ENCODE results near the gene NRARP. TPM values are rescaled to one million over a fixed set of nuclear protein-coding genes. Genes with fewer than 3 reads are reported as not detected.

Gene NRARP
- total and polyA plus RNA-seq, 2 of the 13 experiments (the other 11 are each of a cell fraction or from before 2014, with no cell fraction given) = 0.22 to 0.46 TPM

DNA sequence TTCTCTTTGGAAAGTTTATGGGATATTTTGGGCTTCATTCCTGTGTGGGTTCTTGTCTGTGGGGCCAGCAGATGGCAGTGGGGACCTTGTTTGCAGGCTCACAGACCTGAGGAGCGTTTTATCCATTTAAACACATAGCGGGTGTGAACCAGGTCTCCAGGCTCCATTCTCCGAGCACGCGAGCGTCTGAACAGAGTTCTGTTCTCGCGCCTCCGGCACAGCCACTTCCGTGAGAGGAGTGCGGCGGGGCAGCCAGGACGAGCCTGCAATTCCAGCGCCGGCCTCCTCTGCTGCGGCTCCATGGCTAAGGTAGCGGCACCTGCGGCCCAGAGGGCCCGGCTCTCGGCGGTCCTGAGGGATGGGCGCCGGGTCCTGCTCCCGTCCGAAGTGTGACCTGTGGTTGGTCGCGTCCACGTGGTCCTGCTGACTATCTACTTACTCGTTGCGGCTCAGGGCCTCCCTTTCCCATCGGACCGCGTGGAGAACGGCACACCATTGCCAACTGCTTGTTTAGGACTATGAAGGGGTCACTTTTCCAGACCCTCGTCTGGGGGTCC lies 7.3 kb downstream of the NRARP start (continued):
- no peak for TF ChIP-seq ZSCAN20 (CRISPR knock-in tag; IDR thresholded peaks at IDR 0.05; ENCODE audit: borderline replicate concordance)
- TF ChIP-seq, protein P1, sequence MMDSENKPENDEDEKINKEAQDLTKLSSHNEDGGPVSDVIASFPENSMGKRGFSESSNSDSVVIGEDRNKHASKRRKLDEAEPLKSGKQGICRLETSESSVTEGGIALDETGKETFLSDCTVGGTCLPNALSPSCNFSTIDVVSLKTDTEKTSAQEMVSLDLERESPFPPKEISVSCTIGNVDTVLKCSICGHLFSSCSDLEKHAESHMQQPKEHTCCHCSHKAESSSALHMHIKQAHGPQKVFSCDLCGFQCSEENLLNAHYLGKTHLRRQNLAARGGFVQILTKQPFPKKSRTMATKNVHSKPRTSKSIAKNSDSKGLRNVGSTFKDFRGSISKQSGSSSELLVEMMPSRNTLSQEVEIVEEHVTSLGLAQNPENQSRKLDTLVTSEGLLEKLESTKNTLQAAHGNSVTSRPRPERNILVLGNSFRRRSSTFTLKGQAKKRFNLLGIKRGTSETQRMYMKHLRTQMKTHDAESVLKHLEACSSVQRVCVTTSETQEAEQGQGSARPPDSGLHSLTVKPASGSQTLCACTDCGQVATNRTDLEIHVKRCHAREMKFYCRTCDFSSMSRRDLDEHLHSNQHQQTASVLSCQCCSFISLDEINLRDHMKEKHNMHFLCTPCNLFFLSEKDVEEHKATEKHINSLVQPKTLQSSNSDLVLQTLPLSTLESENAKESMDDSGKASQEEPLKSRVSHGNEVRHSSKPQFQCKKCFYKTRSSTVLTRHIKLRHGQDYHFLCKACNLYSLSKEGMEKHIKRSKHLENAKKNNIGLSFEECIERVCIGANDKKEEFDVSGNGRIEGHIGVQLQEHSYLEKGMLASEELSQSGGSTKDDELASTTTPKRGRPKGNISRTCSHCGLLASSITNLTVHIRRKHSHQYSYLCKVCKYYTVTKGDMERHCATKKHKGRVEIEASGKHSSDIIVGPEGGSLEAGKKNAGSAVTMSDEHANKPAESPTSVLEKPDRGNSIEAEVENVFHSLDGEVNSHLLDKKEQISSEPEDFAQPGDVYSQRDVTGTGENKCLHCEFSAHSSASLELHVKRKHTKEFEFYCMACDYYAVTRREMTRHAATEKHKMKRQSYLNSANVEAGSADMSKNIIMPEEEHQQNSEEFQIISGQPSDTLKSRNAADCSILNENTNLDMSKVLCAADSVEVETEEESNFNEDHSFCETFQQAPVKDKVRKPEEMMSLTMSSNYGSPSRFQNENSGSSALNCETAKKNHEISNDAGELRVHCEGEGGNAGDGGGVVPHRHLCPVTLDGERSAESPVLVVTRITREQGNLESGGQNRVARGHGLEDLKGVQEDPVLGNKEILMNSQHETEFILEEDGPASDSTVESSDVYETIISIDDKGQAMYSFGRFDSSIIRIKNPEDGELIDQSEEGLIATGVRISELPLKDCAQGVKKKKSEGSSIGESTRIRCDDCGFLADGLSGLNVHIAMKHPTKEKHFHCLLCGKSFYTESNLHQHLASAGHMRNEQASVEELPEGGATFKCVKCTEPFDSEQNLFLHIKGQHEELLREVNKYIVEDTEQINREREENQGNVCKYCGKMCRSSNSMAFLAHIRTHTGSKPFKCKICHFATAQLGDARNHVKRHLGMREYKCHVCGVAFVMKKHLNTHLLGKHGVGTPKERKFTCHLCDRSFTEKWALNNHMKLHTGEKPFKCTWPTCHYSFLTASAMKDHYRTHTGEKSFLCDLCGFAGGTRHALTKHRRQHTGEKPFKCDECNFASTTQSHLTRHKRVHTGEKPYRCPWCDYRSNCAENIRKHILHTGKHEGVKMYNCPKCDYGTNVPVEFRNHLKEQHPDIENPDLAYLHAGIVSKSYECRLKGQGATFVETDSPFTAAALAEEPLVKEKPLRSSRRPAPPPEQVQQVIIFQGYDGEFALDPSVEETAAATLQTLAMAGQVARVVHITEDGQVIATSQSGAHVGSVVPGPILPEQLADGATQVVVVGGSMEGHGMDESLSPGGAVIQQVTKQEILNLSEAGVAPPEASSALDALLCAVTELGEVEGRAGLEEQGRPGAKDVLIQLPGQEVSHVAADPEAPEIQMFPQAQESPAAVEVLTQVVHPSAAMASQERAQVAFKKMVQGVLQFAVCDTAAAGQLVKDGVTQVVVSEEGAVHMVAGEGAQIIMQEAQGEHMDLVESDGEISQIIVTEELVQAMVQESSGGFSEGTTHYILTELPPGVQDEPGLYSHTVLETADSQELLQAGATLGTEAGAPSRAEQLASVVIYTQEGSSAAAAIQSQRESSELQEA (CRISPR knock-in tag; IDR thresholded peaks at IDR 0.05; ENCODE audit: not compliant biosample characterization) = no peak
- TF ChIP-seq DMAP1 (CRISPR knock-in tag; IDR thresholded peaks at IDR 0.05) = 0 out of 2 replicates have a peak, but pooled peaks have one; percentile 34
- TF ChIP-seq MIER3 (CRISPR knock-in tag; IDR thresholded peaks at IDR 0.05; ENCODE audit: borderline replicate concordance) = no peak
- TF ChIP-seq, protein P2, sequence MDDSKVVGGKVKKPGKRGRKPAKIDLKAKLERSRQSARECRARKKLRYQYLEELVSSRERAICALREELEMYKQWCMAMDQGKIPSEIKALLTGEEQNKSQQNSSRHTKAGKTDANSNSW (CRISPR knock-in tag; IDR thresholded peaks at IDR 0.05; ENCODE audit: borderline replicate concordance) = no peak
- no peak for TF ChIP-seq SRSF4 (IDR thresholded peaks at IDR 0.05; ENCODE audit: low read depth, low read length, poor library complexity, severe bottlenecking)
- no peak for TF ChIP-seq TEAD3 (CRISPR knock-in tag; optimal IDR thresholded peaks at IDR 0.05; ENCODE audit: borderline replicate concordance)
- TF ChIP-seq ZNF232 (CRISPR knock-in tag; IDR thresholded peaks at IDR 0.05; ENCODE audit: borderline replicate concordance) = no peak
- TF ChIP-seq ZNF318 (CRISPR knock-in tag; IDR thresholded peaks at IDR 0.05) = no peak
- no peak for TF ChIP-seq ZNF530 (CRISPR knock-in tag; IDR thresholded peaks at IDR 0.05; ENCODE audit: low read depth)
- no peak for TF ChIP-seq MEIS1 (CRISPR knock-in tag; IDR thresholded peaks at IDR 0.05; ENCODE audit: borderline replicate concordance)
